HTR-8/SVneo (cell line): Measurements from ENCODE around the gene GPS2.
"Not testable (repeated sequence)": the region's sequence is repeated elsewhere in the genome, so short reads cannot be mapped to it uniquely, and the experiment has no call there.

Experiments used
- DNase-seq: peaks from one replicate; pipeline ENCODE4 v3.0.0; 2011; ENCODE audit warnings: low spot score, mixed read lengths; ENCODE audit not compliant: insufficient read length
- FAIRE-seq: peaks from 2 replicates; lab custom pipeline; 2011; peaks lifted over from hg19 to GRCh38; lab: Jason Lieb, UNC

Gene GPS2

DNA sequence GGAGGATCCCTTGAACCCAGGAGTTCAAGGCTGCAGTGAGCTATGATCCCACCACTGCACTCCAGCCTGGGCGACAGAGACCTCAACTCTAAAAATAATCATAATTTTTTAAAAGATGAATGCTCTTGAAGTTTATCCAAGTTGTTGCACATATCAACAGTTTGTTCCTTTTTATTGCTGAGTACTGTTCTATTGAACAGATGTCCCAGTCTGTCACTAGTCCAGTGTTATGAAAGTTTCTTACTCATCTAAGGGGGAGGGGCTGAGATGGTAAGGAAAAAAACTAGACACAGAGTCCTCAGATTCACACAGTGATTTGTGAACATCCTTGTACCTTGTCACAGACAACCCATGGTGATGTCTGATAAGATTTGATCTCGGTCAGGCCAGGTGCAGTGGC lies 25.0 kb upstream of the GPS2 start:
- DNase-seq (no peak), FAIRE-seq (no peak)

DNA sequence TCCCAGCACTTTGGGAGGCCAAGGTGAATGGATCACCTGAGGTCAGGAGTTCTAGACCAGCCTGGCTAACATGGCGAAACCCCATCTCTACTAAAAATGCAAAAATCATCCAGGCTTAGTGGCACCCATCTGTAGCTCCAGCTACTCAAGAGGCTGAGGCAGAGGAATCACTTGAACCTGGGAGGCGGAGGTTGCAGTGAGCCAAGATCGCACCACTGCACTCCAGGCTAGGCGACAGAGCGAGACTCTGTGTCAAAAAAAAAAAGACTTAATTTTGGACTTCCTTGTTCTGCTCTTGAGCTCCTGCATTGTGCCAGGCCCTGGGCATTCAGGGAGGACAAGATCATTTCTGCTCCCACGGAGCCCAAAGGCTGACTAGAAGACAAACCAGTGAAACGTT lies 22.4 kb upstream of the GPS2 start:
- DNase-seq, FAIRE-seq: not testable (repeated sequence)

DNA sequence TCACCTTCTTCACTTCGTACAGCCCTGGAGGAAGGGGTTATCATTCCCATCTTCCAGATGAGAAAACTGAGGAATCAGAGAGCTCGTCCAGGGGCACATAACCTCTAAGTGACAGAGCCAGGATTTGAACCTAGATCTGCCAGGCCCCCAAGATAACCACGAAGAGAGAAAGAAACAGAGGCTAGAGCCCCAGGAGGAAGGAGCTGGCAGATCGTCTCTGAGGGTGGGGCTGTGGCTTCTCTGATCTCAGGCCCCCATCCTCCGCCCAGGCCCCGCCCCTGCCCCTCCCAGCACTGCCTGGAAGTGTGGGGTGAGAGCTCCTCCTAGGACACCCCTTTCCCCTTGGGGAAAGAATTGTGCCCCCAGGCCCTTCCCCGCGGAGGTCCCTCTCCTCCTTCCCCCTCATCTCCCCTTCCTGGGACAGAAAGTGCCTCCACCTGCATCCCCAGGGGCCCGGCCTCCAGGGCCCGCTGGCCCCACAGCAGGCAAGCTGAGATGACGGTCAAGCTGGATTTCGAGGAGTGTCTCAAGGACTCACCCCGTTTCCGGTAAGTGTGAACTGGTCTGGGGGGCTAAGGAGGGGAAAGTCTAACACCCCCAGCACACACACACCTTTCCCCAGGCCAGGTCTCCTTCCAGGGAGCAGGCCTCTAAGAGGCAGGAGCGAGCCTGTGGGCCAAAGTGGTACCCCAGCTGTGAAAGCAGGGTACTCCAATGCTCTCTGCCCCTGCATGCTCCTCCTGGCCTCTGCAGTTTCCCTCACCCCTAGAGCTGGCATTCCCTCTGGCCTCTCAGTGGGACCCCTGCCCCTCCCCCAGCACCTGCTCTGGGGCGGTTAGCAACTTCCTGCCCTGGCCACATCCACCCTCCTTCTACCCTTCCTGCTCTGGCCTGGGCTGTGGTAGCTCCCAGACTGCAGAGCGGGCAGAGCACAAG lies 21.3 kb upstream of the GPS2 start, which contains the start of gene ACAP1:
TSS of gene ACAP1 (plus strand) at position 290 of the 936 bp plus-strand sequence. CDS start at position 496, 206 bp downstream.
- no peak for DNase-seq
- no peak for FAIRE-seq

DNA sequence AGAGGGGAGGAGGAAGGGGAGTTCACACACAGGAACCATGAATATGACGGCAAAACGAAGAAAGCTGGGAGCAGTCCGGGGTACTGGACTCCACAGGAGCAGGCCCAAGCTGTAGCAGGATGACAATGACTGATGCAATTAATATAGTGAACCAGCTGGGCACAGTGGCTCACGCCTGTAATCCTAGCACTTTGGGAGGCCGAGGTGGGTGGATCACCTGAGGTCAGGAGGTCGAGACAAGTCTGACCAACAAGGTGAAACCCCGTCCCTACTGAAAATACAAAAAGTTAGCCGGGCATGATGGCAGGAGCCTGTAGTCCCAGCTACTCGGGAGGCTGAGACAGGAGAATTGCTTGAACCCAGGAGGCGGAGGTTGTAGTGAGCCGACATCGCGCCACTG lies 20.6 kb upstream of the GPS2 start:
- not testable (repeated sequence) for DNase-seq, FAIRE-seq

DNA sequence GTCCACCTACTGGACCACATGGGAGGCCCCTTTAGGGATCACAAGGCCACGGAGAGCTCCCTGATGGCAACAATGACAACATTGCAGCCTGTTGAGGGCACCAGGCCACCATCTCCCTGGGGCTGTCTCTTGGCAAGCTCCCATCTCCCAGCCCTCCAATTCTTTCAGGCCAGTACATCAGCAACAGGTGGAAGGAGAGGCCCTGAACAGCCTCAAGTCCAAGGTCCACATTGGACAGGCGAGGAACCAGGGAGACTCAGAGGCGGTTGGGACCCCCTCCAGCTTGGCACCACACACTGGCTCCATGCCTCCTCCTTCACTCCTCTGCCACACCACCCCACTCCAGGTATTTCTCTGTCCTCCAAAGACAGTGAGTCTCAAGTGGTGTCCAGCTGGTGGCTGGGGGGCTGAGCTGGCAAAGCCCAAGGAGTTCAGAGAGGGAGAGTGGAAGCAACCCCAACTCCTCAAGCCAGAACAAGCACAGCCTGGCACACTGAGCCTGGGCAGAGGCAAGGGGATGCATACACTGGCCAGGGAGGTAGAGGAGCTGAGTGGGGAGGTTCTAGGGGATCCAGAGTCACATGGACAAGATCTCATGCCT lies 19.9 kb upstream of the GPS2 start:
- no peak for FAIRE-seq
- DNase-seq, result no peak

DNA sequence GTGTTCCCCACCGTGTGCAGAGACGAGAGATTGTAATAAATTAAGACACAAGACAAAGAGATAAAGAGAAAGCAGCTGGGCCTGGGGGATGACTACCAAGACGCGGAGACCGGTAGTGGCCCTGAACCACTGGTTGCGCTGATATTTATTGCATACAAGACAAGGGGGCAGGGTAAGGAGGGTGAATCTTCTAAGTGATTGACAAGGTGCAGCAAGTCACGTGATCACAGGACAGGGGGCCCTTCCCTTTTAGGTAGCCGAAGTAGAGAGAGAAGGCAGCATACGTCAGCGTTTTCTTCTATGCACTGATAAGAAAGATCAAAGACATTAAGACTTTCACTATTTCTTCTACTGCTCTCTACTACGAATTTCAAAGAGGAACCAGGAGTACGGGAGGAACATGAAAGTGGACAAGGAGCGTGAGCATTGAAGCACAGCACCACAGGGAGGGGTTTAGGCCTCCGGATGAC lies 17.5 kb upstream of the GPS2 start:
- FAIRE-seq, DNase-seq: not testable (repeated sequence)

DNA sequence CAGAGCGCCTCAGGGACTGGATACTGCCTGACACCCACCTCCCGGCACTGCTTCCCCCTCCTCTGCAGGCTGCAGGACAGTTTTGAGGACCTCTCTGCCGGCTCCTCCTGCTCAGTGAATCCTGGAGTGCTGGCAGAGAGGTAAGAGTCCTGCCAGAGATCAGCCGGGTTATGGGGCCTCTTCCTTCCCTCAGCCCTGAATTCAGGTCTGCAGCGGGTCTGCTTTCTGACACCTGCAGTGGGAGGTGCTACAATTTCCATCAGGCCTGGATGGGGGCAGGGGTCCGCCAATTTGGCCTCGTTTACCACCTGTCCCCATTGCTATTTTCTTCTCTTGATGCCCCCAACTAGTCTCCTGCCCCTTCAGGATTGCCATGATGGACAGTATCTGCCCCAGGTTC lies 17.0 kb upstream of the GPS2 start:
- FAIRE-seq (no peak), DNase-seq (no peak)

DNA sequence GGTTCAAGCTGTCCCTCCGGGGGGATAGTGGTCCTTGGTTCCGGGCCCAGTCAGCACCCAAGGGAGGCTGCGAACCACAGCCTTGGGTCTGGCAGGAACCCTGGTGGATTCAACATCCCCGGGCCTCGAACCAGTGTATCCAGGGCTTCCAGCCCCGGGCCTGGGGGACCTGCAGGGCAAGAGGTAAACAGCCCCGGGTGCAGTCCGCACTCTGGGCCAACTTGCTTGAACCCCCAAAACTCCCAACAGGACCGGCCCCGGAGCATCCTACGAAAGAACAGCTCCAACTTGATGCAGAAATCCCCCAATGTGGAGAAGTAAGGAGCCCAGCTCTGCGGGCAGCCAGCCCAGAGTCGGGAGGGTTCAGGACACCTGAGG lies 15.5 kb upstream of the GPS2 start:
- FAIRE-seq (no peak), DNase-seq (no peak)

DNA sequence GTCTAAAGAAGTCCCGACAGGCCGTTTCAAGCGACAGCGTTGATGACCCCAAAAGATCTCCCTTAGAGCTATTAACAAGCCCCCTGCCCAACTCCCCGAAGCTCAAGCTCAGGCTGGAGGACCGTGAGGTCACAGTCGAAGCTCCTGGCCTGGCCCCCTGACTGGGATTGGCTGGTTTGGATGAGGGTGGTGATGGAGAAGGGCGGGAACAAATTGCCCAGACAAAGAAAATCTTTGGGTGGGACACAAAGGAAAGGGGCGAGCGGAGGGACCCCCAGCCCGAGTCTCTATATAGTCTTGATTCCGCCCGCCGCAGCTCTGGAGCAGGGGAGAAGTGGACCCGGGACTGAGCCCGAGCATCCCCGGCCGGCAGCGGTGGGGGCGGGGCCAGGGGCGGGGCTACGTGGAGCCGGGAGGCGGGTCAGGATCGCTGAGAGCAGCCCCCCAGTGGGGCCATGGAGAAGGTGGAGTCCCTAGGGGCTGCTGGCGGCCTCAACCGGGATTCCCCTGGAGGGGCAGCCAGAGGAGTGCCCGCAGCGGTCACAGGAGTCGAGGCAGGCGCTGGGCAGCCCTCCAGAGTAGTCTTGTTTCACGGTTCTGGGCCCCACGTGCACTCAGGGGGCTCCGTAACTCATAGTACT lies 15.0 kb upstream of the GPS2 start:
- FAIRE-seq (no peak), DNase-seq (peak; percentile 92)

DNA sequence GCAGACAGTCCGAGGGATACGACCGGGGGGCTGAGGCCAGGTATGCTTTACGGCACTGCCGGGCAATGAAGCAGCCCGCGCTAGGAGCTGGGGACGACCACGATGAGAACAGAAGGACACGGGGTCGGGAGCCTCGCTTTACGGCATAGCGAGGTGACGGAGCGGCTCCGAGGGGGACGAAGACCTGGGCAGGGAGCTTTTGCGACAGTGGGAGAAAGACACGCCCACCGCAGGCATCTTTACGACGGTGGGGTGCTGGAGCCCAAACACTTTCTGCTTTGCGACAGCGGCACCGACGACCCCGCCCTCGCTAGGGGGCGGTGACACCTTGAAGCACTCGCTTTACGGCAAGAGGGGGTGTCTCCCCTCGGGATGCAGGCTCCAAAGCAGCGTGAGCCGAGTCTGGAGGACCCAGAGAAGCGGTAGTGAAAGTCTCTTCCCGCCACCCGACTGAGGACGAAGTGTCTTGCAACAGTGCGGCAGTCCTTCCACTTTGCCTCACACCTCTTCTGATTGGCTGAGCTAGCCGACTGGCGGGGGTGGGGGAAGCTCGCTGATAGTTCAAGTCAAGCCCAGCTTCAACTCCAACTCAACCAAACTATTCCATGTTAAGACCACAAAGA lies 14.3 kb upstream of the GPS2 start:
- FAIRE-seq (peak; percentile 99), DNase-seq (peak; percentile 99)

DNA sequence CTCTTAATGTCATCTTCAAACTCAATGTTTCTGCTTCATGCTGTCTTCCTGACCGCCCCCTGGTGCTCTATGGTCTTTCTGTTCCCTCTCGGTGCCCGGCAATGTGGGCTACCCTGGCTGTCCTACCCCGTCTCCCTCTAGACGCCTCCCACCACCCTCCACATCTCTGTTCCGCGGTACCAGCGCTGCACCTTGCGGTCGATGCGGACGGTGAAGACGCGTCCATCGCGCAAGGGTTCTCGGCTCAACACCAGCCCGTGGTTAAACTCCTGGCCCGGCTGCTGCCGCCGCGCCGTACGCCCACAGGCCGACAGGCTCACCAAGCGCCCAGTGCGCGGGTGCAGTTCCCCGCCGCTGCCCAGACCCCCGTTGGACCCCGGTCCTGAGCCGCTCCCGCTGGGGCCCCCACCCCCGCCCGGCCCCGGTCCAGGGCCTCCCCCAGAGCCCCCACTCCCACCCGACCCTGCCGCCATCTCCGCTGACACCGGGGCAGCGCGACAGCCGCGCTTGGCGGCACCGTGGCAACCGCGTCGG lies 13.7 kb upstream of the GPS2 start, which contains the start of gene NEURL4:
TSS of gene NEURL4 (minus strand) at position 496 of the 534 bp plus-strand sequence. CDS start at position 473, 23 bp downstream.
- FAIRE-seq (no peak), DNase-seq (no peak)

DNA sequence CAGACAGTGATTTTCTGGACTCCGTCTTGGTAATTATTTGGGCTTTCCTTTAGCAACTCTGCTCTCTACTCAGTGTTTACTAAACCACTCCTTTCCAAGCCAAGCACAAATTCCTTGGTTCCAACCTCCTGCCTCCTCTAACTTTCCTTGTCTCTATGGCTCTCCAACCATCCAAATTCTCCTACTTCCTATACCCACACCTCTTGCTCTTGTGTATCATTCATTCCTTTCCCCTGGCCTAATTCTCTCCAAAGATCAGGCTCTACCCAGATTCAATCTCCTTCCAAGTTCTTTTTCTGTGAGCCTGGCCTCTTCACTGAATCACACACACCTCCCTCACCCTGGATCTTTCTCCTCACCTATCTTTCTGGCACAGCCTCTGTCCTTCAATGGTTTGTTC lies 12.8 kb upstream of the GPS2 start:
- DNase-seq, result no peak
- no peak for FAIRE-seq

DNA sequence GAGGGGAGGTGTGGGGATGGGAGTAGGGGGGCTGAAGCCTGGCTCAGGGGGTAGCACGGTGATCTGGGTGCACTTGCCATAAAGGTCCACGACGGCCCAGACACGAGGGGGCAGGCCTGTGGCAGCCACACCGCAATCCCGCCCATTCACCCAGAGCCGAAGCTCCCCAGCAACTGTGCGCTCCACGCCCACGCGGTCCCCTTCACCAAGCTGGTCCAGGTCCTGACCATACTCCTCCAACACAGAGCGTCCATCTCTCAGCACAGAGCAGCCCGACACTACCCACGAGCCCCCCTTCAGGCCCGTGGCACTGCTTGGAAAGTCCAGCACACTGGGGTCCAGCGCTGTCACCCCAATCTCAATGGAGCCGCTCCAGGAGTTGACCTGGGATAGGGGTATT lies 12.3 kb upstream of the GPS2 start:
- DNase-seq, result no peak
- FAIRE-seq, result no peak

DNA sequence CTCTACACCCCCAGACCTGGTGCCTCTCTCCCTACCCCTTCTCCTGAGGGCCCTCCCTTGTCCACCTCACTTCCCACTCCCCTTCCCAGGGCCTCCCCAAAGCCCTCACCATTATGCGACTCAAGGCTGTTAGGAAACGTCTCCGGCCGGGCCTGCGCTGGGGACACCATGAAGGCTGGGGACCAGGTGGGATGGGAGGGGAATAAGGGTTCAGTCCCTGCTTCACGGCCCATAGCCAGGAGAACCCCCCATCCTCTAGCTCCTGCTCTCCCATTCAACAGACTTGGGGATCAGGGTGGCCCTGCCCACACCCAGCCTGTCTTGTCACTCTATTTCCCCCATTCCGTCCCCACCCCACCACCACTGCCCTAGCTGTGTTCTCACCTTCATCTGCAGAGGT lies 11.9 kb upstream of the GPS2 start:
- no peak for DNase-seq
- FAIRE-seq, result no peak

DNA sequence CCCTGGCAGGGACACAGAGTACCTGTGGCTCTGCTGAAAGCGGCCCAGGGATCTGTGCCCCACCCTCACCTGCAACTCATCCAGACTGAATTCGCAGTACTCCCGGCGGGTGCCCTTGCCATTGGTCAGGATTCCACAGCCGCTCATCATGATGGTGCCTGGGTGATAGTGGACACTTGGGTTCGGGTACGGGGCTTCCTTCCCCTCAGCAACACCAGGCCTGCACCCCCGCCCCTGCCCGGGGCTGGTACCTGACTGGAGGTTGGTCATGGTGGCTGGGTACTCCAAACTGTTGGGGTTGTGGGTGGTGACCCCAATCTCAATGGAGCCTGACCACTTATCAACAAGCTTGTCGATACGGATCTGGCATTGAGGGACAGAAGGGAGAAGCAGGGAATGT lies 11.0 kb upstream of the GPS2 start:
- no peak for FAIRE-seq
- no peak for DNase-seq

DNA sequence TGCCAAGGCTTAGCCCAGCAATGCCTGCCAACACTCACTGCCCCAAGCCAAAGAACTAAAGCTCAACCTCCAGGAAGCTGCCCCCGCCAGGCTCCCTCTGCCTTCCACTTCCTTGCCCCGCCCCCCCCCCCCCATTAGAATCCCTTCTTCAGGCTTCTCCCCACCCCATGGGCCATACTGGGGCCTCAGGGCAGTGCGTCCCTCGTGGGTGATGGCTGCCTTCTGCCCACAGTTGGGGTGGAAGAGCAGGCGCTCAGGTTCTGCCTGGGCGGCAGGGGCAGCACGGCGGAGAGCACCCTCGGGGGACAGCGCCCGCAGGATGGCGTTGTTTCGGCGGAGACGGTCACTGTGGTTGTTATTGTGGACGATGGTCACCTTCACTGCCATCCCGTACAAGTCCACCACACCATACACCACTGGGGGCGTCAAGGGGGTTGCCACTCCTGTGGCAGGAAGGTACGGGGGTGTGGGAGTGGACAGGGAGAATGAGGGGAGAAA lies 9.9 kb upstream of the GPS2 start:
- no peak for FAIRE-seq
- DNase-seq, result no peak

DNA sequence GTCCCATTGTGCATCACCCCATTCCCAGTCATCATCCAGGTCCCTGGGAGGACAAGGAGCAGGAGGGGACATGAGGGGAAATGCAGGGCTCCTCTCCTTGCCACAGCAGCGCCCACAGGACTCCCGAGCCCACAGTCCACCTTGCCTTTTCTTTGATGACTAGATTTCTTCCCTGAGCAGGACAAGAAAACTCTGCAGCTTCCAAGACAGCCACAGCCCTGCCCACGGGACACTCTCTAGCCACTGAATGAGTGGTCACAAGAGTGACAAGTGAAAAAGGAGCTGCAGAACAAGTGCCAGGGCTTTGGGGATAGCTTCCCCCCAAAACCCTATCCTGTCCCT lies 9.2 kb upstream of the GPS2 start:
- no peak for DNase-seq
- no peak for FAIRE-seq

DNA sequence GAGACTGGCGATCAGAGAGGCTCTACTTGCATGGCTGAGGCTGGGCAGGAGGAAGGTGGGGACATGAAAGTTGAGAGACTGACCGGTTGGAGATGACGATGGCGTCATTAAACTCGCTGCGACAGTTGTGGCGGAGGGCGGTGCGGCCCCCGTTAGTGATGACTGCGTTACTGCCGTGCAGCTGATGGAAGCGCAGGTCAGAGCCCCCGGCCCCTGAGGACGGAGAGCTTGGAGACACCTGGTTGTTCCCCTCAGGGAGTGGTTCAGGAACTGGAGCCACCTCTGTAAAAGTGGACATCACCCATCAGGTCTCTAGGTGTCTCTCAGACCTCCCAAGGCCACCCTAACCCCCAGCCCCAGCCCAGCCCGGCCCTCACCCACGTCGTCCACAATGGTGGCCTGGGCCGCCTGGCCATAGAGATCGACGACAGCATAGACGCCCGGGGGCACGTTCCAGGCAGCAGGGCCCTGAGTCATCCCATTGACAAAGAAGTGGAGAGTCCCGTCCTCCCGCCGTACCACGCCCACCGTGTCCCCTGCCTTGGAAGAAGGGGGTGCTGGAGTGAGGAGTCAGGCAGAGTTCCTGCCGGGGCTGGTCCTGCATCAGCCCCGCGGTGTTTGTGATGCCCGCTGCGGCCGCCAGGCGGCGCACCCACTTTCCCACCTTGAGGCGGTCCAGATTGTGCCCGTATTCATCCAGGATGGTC lies 8.7 kb upstream of the GPS2 start:
- FAIRE-seq (no peak), DNase-seq (no peak)

DNA sequence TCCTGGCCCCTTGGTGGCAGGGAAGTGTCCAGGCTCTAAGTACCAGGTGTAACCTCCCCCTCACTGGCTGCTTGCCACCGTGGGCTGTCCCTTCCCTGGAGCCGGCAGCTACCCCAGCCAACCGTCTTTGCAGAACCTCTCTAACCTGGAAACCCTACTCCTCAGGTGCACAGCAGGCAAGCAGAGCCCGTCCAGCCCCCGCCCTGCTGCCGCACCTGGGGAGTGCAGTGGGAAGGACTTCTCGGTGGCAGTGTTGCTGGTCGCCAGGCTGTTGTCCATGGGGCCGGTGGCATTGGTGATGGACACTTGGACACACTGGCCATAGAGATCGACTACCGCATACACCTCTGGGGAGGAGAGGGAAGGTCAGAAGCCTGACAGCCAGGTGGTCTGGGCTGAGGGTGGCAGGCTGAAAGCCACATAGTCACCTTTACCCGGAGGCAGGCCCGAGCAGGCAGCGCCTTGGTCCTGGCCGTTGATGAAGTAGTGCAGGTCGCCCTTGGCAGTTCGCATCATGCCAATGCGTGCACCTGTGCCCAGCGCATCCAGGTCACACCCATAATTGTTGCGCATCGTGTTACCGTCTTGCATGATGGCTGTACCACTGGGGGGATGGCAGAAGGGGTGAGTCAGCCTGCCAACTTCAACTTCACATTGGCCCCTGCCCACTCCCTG lies 7.5 kb upstream of the GPS2 start:
- no peak for DNase-seq

More for the DNA sequence above, 7.5 kb upstream of the GPS2 start:
- FAIRE-seq, result peak; percentile 83
